H1 (cell line): ENCODE measurements around the gene PRDM1. TPM values are rescaled to one million over a fixed set of nuclear protein-coding genes. Genes with fewer than 3 reads are reported as not detected.
A peak's percentile ranks its signal among the peaks of the same experiment; 100 is the strongest.

Experiments used
- CTCF ChIA-PET: fragments of 300-600 bp; sonication (Branson Sonifier 250); formaldehyde crosslinking; loops from one replicate; lab custom pipeline; 2021; ENCODE audit not compliant: partially characterized antibody; lab: Charles Lee
- POLR2A ChIA-PET: fragments of 300-600 bp; sonication (Branson Sonifier 250); formaldehyde crosslinking; loops from one replicate; lab custom pipeline; 2021; ENCODE audit warnings: inconsistent platforms; ENCODE audit not compliant: partially characterized antibody; lab: Charles Lee
- DNase-seq, 2 experiments: peaks; one replicate each; pipeline versions ENCODE4 v3.0.0 to v3.0.0-alpha.2; 2010 to 2022; ENCODE audit warnings: low spot score in 2 of 2, low read depth in 1 of 2, mixed read lengths in 1 of 2
- FAIRE-seq: peaks from 2 replicates; lab custom pipeline; 2011; peaks lifted over from hg19 to GRCh38; lab: Jason Lieb, UNC
- H2AFZ ChIP-seq: 2 replicates; pipeline ENCODE4 v1.8.1; 2012; ENCODE audit warnings: low read length, inconsistent platforms
- H2AK5ac ChIP-seq: 2 replicates; pipeline ENCODE4 v1.6.1; 2013; ENCODE audit warnings: low read depth, low read length
- H2BK120ac ChIP-seq: replicated peaks from 2 replicates; pipeline ENCODE3; 2013; ENCODE audit warnings: low read depth, low read length, inconsistent platforms
- H2BK12ac ChIP-seq: 2 replicates; pipeline ENCODE4 v1.6.1; 2013; ENCODE audit warnings: low read depth, low read length
- H2BK15ac ChIP-seq: 2 replicates; pipeline ENCODE4 v1.6.1; 2013; ENCODE audit warnings: low read length
- H2BK20ac ChIP-seq: 2 replicates; pipeline ENCODE4 v1.6.1; 2013; ENCODE audit warnings: low read length
- H2BK5ac ChIP-seq: 2 replicates; pipeline ENCODE4 v1.6.1; 2013; ENCODE audit warnings: low read depth, low read length
- H3K14ac ChIP-seq: 2 replicates; pipeline ENCODE4 v1.6.1; 2013; ENCODE audit warnings: inconsistent platforms; ENCODE audit not compliant: insufficient read length
- H3K18ac ChIP-seq: 2 replicates; pipeline ENCODE4 v1.6.1; 2013; ENCODE audit warnings: low read length; ENCODE audit errors: extremely low read depth
- H3K23ac ChIP-seq: 2 replicates; pipeline ENCODE4 v1.6.1; 2013; ENCODE audit warnings: inconsistent platforms; ENCODE audit not compliant: insufficient read length
- H3K23me2 ChIP-seq: 2 replicates; pipeline ENCODE4 v1.6.1; 2013; ENCODE audit warnings: low read depth, low read length
- H3K27ac ChIP-seq: 2 replicates; pipeline ENCODE4 v1.6.1; 2011; ENCODE audit warnings: low read depth, low read length, inconsistent platforms
- H3K27me3 ChIP-seq, 4 experiments: replicated peaks in 1 of 4; 1 replicate in 1 of 4; 2 replicates in 3 of 4; pipeline versions ENCODE4 v1.6.1 to v1.8.1; 2011 to 2013; ENCODE audit warnings: low read length in 3 of 4, mild to moderate bottlenecking in 3 of 4, inconsistent platforms in 2 of 4, mixed read lengths in 2 of 4, moderate library complexity in 1 of 4; ENCODE audit not compliant: control insufficient read depth in 3 of 4, insufficient read depth in 3 of 4; ENCODE audit errors: extremely low read depth in 1 of 4
- H3K36me3 ChIP-seq, 4 experiments: 2 replicates each; pipeline versions ENCODE4 v1.6.1 to v1.8.1; 2011 to 2013; ENCODE audit warnings: mild to moderate bottlenecking in 4 of 4, low read length in 3 of 4, moderate library complexity in 2 of 4, control low read depth in 1 of 4, inconsistent platforms in 1 of 4; ENCODE audit not compliant: insufficient read depth in 4 of 4, control insufficient read depth in 2 of 4
- H3K4ac ChIP-seq: replicated peaks from 2 replicates; pipeline ENCODE3; 2013; ENCODE audit warnings: low read length, low read depth, mixed read lengths, inconsistent platforms; ENCODE audit not compliant: insufficient read length
- H3K4me1 ChIP-seq, 4 experiments: replicated peaks in 1 of 4; 1 replicate in 1 of 4; 2 replicates in 3 of 4; pipeline versions ENCODE4 v1.6.1 to v1.8.1; 2011 to 2013; ENCODE audit warnings: low read length in 3 of 4, inconsistent platforms in 2 of 4, mixed read lengths in 1 of 4; ENCODE audit not compliant: insufficient read depth in 4 of 4, control insufficient read depth in 3 of 4
- H3K4me2 ChIP-seq, 2 experiments: 2 replicates each; pipeline versions ENCODE4 v1.6.1 to v1.8.1; 2011 to 2013; ENCODE audit warnings: low read depth in 2 of 2, low read length in 2 of 2, control low read depth in 1 of 2, inconsistent platforms in 1 of 2, mild to moderate bottlenecking in 1 of 2; ENCODE audit not compliant: insufficient read depth in 1 of 2
- H3K4me3 ChIP-seq, 4 experiments: fragments of 200-600, 300-600 bp in 1 of 4; sonication (generic), shearing (Covaris generic), sonication (Bioruptor Twin) in 1 of 4; 2 replicates each; pipeline versions ENCODE4 v1.5.1 to v1.8.1; 2011 to 2016; ENCODE audit warnings: low read length in 4 of 4, low read depth in 3 of 4, control low read depth in 2 of 4, inconsistent platforms in 2 of 4, mild to moderate bottlenecking in 2 of 4, mixed read lengths in 1 of 4, moderate library complexity in 1 of 4; ENCODE audit not compliant: insufficient read depth in 2 of 4; ENCODE audit errors: extremely low read depth in 1 of 4
- H3K56ac ChIP-seq: replicated peaks from 2 replicates; pipeline ENCODE3; 2013; ENCODE audit warnings: low read depth, mild to moderate bottlenecking, mixed read lengths, low read length, inconsistent platforms; ENCODE audit not compliant: insufficient read length
- H3K79me1 ChIP-seq: 2 replicates; pipeline ENCODE4 v1.6.1; 2013; ENCODE audit warnings: low read depth, low read length, control low read depth
- H3K79me2 ChIP-seq, 2 experiments: 2 replicates each; pipeline versions ENCODE4 v1.6.1 to v1.8.1; 2012 to 2013; ENCODE audit warnings: low read length in 2 of 2, mild to moderate bottlenecking in 2 of 2, inconsistent platforms in 1 of 2; ENCODE audit not compliant: insufficient read depth in 2 of 2, control insufficient read depth in 1 of 2
- H3K9ac ChIP-seq, 4 experiments: replicated peaks in 1 of 4; 1 replicate in 1 of 4; 2 replicates in 3 of 4; pipeline versions ENCODE4 v1.6.1 to v1.8.1; 2011 to 2013; ENCODE audit warnings: low read depth in 3 of 4, low read length in 3 of 4, control low read depth in 2 of 4, mild to moderate bottlenecking in 2 of 4, moderate library complexity in 2 of 4, inconsistent platforms in 1 of 4; ENCODE audit errors: extremely low read depth in 1 of 4
- H3K9me3 ChIP-seq, 2 experiments: 2 replicates each; pipeline versions ENCODE4 v1.6.1 to v1.8.1; 2012 to 2013; ENCODE audit warnings: mild to moderate bottlenecking in 2 of 2, moderate library complexity in 2 of 2, control low read depth in 1 of 2, inconsistent platforms in 1 of 2, low read depth in 1 of 2, low read length in 1 of 2, mixed read lengths in 1 of 2; ENCODE audit not compliant: insufficient read depth in 2 of 2
- H4K20me1 ChIP-seq, 2 experiments: replicated peaks in 1 of 2; 2 replicates each; pipeline versions ENCODE3 to v1.8.1; 2011 to 2013; ENCODE audit warnings: inconsistent platforms in 2 of 2, low read length in 2 of 2, mild to moderate bottlenecking in 1 of 2; ENCODE audit not compliant: insufficient read depth in 2 of 2, control insufficient read depth in 1 of 2
- H4K5ac ChIP-seq: 2 replicates; pipeline ENCODE4 v1.6.1; 2013; ENCODE audit warnings: low read length, low read depth, mixed read lengths, inconsistent platforms; ENCODE audit not compliant: insufficient read length
- H4K8ac ChIP-seq: 2 replicates; pipeline ENCODE4 v1.8.0; 2013; ENCODE audit warnings: mild to moderate bottlenecking, moderate library complexity, low read length, inconsistent platforms; ENCODE audit not compliant: insufficient read depth; ENCODE audit errors: extremely low read depth
- H4K91ac ChIP-seq: replicated peaks from 2 replicates; pipeline ENCODE3; 2013; ENCODE audit warnings: low read length, mixed read lengths, inconsistent platforms; ENCODE audit not compliant: insufficient read length
- NRF1 ChIP-seq: IDR thresholded peaks from 2 replicates; pipeline ENCODE4 v1.6.1; 2011; ENCODE audit warnings: mild to moderate bottlenecking, low read depth, low read length, improper control_type of control experiment
- SIX5 ChIP-seq: IDR thresholded peaks from 2 replicates; pipeline ENCODE4 v1.6.1; 2011; ENCODE audit warnings: mild to moderate bottlenecking, low read depth, low read length
- SUZ12 ChIP-seq: fragments of 200-600 bp; sonication (generic); IDR thresholded peaks from 2 replicates; pipeline ENCODE4 v1.6.1; 2012; ENCODE audit warnings: mild to moderate bottlenecking, inconsistent platforms, low read length, moderate library complexity, mixed read lengths
- TEAD4 ChIP-seq: IDR thresholded peaks from 2 replicates; pipeline ENCODE4 v1.6.1; 2012; ENCODE audit warnings: low read depth, low read length, inconsistent platforms, mixed read lengths
- WGBS, 2 experiments: shearing (Covaris generic) in 1 of 2; methylation state at CpG; one replicate each; pipeline versions ENCODE4 v1.1.6 to v1.1.7; 2013 to 2015; ENCODE audit warnings: low lambda C conversion rate in 2 of 2, mixed read lengths in 2 of 2, inconsistent platforms in 1 of 2, low coverage in 1 of 2, missing lambda C conversion rate in 1 of 2; ENCODE audit not compliant: insufficient replicate concordance in 2 of 2, insufficient coverage in 1 of 2, insufficient read length in 1 of 2; ENCODE audit errors: extremely low coverage in 1 of 2, missing lambda C conversion rate in 1 of 2; 5-methylcytosine and 5-hydroxymethylcytosine counted together
- polyA plus RNA-seq, 7 experiments: library from polyadenylated mRNA; depleted of rRNA in 3 of 7; stranded (reverse) in 5 of 7; unstranded in 2 of 7; fragments of >200 nt in 5 of 7; fragments of 200-250 nt in 2 of 7; gene quantifications; 1 replicate in 5 of 7; 2 replicates in 1 of 7; 4 replicates in 1 of 7; pipeline versions ENCODE4 v1.2.1 to v1.2.3, GENCODE V29; 2011 to 2013; ENCODE audit warnings: missing spikeins in 2 of 7, mixed read lengths in 2 of 7
- total RNA-seq: library from RNA; stranded (reverse); fragmentation: NEBNext Ultra II Directional; extraction: Animal tissue kit (Norgen Biotek cat#: 25700); gene quantifications from 2 replicates; pipeline ENCODE4 v1.2.1, GENCODE V29; 2021
- TF ChIP-seq, protein P1 (sequence below): IDR thresholded peaks from 2 replicates; pipeline ENCODE4 v1.6.1; 2011; ENCODE audit warnings: low read length, improper control_type of control experiment

PRDM1 gene
- total and polyA plus RNA-seq, 2 of the 8 experiments (the other 6 are each of a cell fraction or from before 2014, with no cell fraction given), result 0.21 to 0.74 TPM

DNA sequence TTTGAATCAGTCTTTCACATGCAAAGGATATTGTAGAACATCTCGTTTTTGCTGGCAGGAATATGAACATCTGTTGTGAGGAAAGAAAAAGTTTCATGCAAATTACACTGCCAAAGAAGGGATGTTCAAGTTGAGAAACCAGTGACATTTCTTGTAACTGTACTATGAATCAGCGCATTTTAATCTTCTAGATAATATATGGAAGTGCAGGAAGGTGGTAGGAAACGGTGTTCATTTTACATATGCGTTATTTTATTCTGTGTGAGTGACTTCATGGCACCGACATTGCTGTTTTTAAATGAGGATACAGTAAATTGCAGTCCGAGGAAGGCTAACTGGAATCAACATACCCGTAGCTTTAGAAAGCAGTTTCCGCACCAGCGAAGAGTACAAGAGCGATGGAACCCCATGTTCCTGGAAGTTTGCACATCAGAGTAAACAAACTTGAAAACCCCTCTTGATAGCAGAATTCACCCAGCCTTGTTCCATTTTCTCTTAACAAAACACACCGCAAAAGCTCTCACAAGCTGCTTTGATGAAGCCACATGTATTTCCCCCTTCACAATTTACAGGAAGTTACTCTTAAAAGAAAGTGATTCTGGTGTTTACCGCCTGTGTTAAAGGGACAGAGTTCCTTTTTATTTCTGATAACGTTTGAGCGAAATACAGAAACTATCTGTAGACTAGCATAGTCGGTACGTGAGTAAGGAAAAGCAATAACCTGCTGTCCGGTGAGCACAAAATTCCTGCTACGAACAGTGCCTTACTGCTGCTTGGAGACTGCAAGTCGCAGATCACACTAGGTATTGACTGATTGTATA is 11.5 kb downstream of the PRDM1 start:
- 30% methylated on average over 19 of the region's 19 CpGs; no CpG with 5 or more reads in 1 of the 2 experiments for WGBS, 2 experiments
- TF ChIP-seq SIX5 (no peak), SUZ12 (peak; percentile 45), NRF1 (no peak), TEAD4 (no peak)
- TF ChIP-seq, protein P1, sequence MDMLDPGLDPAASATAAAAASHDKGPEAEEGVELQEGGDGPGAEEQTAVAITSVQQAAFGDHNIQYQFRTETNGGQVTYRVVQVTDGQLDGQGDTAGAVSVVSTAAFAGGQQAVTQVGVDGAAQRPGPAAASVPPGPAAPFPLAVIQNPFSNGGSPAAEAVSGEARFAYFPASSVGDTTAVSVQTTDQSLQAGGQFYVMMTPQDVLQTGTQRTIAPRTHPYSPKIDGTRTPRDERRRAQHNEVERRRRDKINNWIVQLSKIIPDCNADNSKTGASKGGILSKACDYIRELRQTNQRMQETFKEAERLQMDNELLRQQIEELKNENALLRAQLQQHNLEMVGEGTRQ, result no peak
- TF ChIP-seq, all 59 proteins: peak for 1
- peaks cover 0 to 17% (median 7%) of the 10 kb centered on the region in 4 experiments; a peak in 4 of 7 replicates for H3K27me3 ChIP-seq
- peak overlapping the region in 3 of 4 experiments; percentile 19 to 54 (median 25); a peak in 5 of 8 replicates for H3K4me3 ChIP-seq
- no peak overlapping the region for H3K9ac ChIP-seq
- no peak overlapping the region for H2BK20ac ChIP-seq
- H4K5ac ChIP-seq, result no peak overlapping the region
- no peaks in the 10 kb centered on the region for H3K79me1 ChIP-seq
- no peak overlapping the region for H3K27ac ChIP-seq
- no peak overlapping the region for H4K8ac ChIP-seq
- H3K79me2 ChIP-seq, result no peaks in the 10 kb centered on the region
- H3K14ac ChIP-seq, result no peak overlapping the region
- no peaks in the 10 kb centered on the region for H3K9me3 ChIP-seq
- H2AK5ac ChIP-seq, result no peak overlapping the region
- no peak overlapping the region; the same call in 1 of the 2 replicates for H3K18ac ChIP-seq
- peak overlapping the region; percentile 13 for H4K91ac ChIP-seq
- H3K36me3 ChIP-seq, result no peaks in the 10 kb centered on the region
- no peaks in the 10 kb centered on the region for H4K20me1 ChIP-seq
- H2BK5ac ChIP-seq, result peak overlapping the region; percentile 55; the same call in 1 of the 2 replicates
- POLR2A ChIA-PET, result no interaction called here
- H2BK12ac ChIP-seq, result 0 out of 2 replicates have a peak overlapping the region, but pooled peaks have one; percentile 2
- no peak overlapping the region for H3K56ac ChIP-seq
- peaks cover 1 to 21% (median 9%) of the 10 kb centered on the region in 4 experiments; a peak in 6 of 7 replicates for H3K4me1 ChIP-seq
- no peak overlapping the region for H3K23ac ChIP-seq
- CTCF ChIA-PET, result interaction anchor here (1.4 to 1.7 kb wide), 2 partner anchors 43 to 126 kb away, joined by 3 read pairs; no protein-coding TSS in a partner anchor
- DNase-seq, result no peak
- FAIRE-seq, result peak; percentile 60
- no peak overlapping the region for H2BK15ac ChIP-seq
- no peak overlapping the region for H3K4ac ChIP-seq
- peak overlapping the region; percentile 92 for H2AFZ ChIP-seq
- peak overlapping the region; percentile 4 for H2BK120ac ChIP-seq
- peaks cover 12% of the 10 kb centered on the region for H3K23me2 ChIP-seq
- H3K4me2 ChIP-seq, result peak overlapping the region; percentile 66 to 78
